K562 (cell line): Measurements from ENCODE around the gene F12. TPM values are rescaled to one million over a fixed set of nuclear protein-coding genes. Genes with fewer than 3 reads are reported as not detected.

Source experiments
- ATF2 ChIP-seq: sonication (generic); formaldehyde crosslinking; IDR thresholded peaks from 2 replicates; pipeline ENCODE4 v1.8.1; 2022; ENCODE audit warnings: missing genetic modification reagents
- BCOR ChIP-seq: fragments of 450-650 bp; IDR thresholded peaks from 2 replicates; pipeline ENCODE4 v1.6.1; 2016
- CXXC5 ChIP-seq: fragments of 250-450 bp; sonication (Bioruptor Pico); IDR thresholded peaks from 2 replicates; pipeline ENCODE4 v1.8.0; 2022; ENCODE audit warnings: inconsistent platforms, mild to moderate bottlenecking, moderate library complexity
- ELF1 ChIP-seq: fragments of 200-800 bp; sonication (Bioruptor generic); IDR thresholded peaks from 2 replicates; pipeline ENCODE4 v1.6.1; 2016; ENCODE audit warnings: missing genetic modification characterization, missing compliant biosample characterization
- HDGF ChIP-seq: fragments of 450-650 bp; IDR thresholded peaks from 2 replicates; pipeline ENCODE4 v1.6.1; 2016
- ID3 ChIP-seq, 2 experiments: fragments of 250-450 bp in 1 of 2; fragments of 450-650 bp in 1 of 2; sonication (Bioruptor Pico) in 1 of 2; IDR thresholded peaks; 2 replicates each; pipeline versions ENCODE4 v1.6.1 to v1.8.0; 2016 to 2021; ENCODE audit warnings: mild to moderate bottlenecking in 2 of 2, moderate library complexity in 2 of 2, missing compliant biosample characterization in 1 of 2, missing genetic modification characterization in 1 of 2
- MTF1 ChIP-seq: fragments of 250-450 bp; sonication (Bioruptor Pico); IDR thresholded peaks from 2 replicates; pipeline ENCODE4 v1.9.0; 2021; ENCODE audit warnings: moderate library complexity, mild to moderate bottlenecking, inconsistent platforms, borderline replicate concordance
- NELFE ChIP-seq: IDR thresholded peaks from 2 replicates; pipeline ENCODE4 v1.6.1; 2011; ENCODE audit warnings: mild to moderate bottlenecking; ENCODE audit not compliant: insufficient read depth, insufficient read length
- NEUROD1 ChIP-seq: fragments of 150-350 bp; IDR thresholded peaks from 2 replicates; pipeline ENCODE4 v1.6.1; 2014; ENCODE audit warnings: borderline replicate concordance, low read length, low read depth; ENCODE audit not compliant: partially characterized antibody
- NFYB ChIP-seq: IDR thresholded peaks from 2 replicates; pipeline ENCODE4 v1.6.1; 2011; ENCODE audit warnings: mild to moderate bottlenecking, moderate library complexity; ENCODE audit not compliant: insufficient read length; ENCODE audit errors: extremely low read depth
- NR2C2 ChIP-seq, 2 experiments: fragments of 200-800 bp in 1 of 2; sonication (Bioruptor generic) in 1 of 2; sonication (generic) in 1 of 2; formaldehyde crosslinking in 1 of 2; IDR thresholded peaks; 2 replicates each; pipeline versions ENCODE4 v1.6.1 to v1.8.0; 2016 to 2022; ENCODE audit warnings: mild to moderate bottlenecking in 1 of 2, missing compliant biosample characterization in 1 of 2, missing genetic modification characterization in 1 of 2, missing genetic modification reagents in 1 of 2
- SIX5 ChIP-seq, 2 experiments: IDR thresholded peaks; 2 replicates each; pipeline ENCODE4 v1.6.1; 2011; ENCODE audit warnings: low read length in 2 of 2, borderline replicate concordance in 1 of 2, low read depth in 1 of 2, mild to moderate bottlenecking in 1 of 2, moderate library complexity in 1 of 2; ENCODE audit not compliant: insufficient read depth in 1 of 2
- SRSF3 ChIP-seq: fragments of 200-400 bp; formaldehyde crosslinking; IDR thresholded peaks from 2 replicates; pipeline ENCODE4 v1.6.1; 2016; ENCODE audit warnings: mild to moderate bottlenecking, low read length, moderate library complexity; ENCODE audit not compliant: insufficient read depth
- ZBTB1 ChIP-seq: sonication (generic); formaldehyde crosslinking; IDR thresholded peaks from 2 replicates; pipeline ENCODE4 v1.8.1; 2023; ENCODE audit warnings: missing genetic modification reagents, low read depth, mild to moderate bottlenecking, borderline replicate concordance
- ZNF165 ChIP-seq: fragments of 250-450 bp; sonication (Bioruptor Pico); IDR thresholded peaks from 2 replicates; pipeline ENCODE4 v1.4.0; 2020; ENCODE audit warnings: borderline replicate concordance
- ZNF609 ChIP-seq: sonication (generic); formaldehyde crosslinking; IDR thresholded peaks from 2 replicates; pipeline ENCODE4 v1.8.1; 2023; ENCODE audit warnings: missing genetic modification reagents, mild to moderate bottlenecking, borderline replicate concordance
- ZNF639 ChIP-seq, 2 experiments: fragments of 200-800 bp in 1 of 2; sonication (Bioruptor generic) in 1 of 2; sonication (generic) in 1 of 2; formaldehyde crosslinking in 1 of 2; IDR thresholded peaks in 1 of 2; conservative IDR thresholded peaks in 1 of 2; 2 replicates each; pipeline versions ENCODE4 v1.5.0 to v1.6.1; 2016 to 2020; ENCODE audit warnings: missing compliant biosample characterization in 1 of 2, missing genetic modification characterization in 1 of 2, missing genetic modification reagents in 1 of 2
- polyA plus RNA-seq, 8 experiments: library from polyadenylated mRNA; depleted of rRNA in 4 of 8; stranded (reverse) in 5 of 8; unstranded in 3 of 8; fragments of >200 nt; fragmentation: Nextera tagmentation in 2 of 8; fragmentation: Illumina TruSeq in 1 of 8; extraction: Ambion mirVana in 2 of 8; extraction: Trizol in 1 of 8; gene quantifications; 2 replicates each; pipeline versions ENCODE4 v1.2.1 to v1.2.3, GENCODE V29; 2011 to 2014; ENCODE audit warnings: inconsistent platforms in 1 of 8, missing spikeins in 1 of 8
- total RNA-seq, 7 experiments: library from RNA; depleted of rRNA in 6 of 7; stranded (reverse); fragments of >200 nt in 6 of 7; fragmentation: Illumina TruSeq in 2 of 7; extraction: Trizol in 2 of 7; gene quantifications; 2 replicates each; pipeline versions ENCODE4 v1.2.1 to v1.2.3, GENCODE V29; 2011 to 2021; ENCODE audit warnings: low replicate concordance in 1 of 7

The F12 gene
- total and polyA plus RNA-seq, 9 of the 15 experiments (the other 6 are each of a cell fraction or from before 2014, with no cell fraction given) = 0.59 to 18.3 (median 3.6) TPM

GRCh38 chr5:177425801-177426565, 16.6 kb upstream of the F12 start (continued):
- TF ChIP-seq SRSF3 (no peak), SIX5 (IDR thresholded peaks at IDR 0.05; ENCODE audit: borderline replicate concordance in 1 of 2, insufficient read depth in 1 of 2, low read depth in 1 of 2, low read length in 2 of 2) (no peak), HDGF (no peak), NELFE (no peak), CXXC5 (peak; percentile 83), MTF1 (CRISPR knock-in tag) (no peak), NFYB (peak; percentile 91), ELF1 (tag) (peak; percentile 74), BCOR (peak; percentile 98), NR2C2 (CRISPR knock-in tag; IDR thresholded peaks at IDR 0.05) (no peak), NR2C2 (tag; IDR thresholded peaks at IDR 0.05) (peak; percentile 86), ZNF165 (CRISPR knock-in tag) (no peak), ID3 (CRISPR knock-in tag; IDR thresholded peaks at IDR 0.05) (no peak), ID3 (tag; IDR thresholded peaks at IDR 0.05) (0 out of 2 replicates have a peak, but pooled peaks have one; percentile 71), ZNF609 (CRISPR knock-in tag) (no peak), ATF2 (CRISPR knock-in tag) (no peak), ZBTB1 (peak; percentile 45; the same call in 1 of the 2 replicates), NEUROD1 (peak; percentile 54), ZNF639 (CRISPR knock-in tag; conservative IDR thresholded peaks at IDR 0.05 in 1 of 2, IDR thresholded peaks at IDR 0.05 in 1 of 2) (peak in 1 of 2 experiments; percentile 43; a peak in 1 of 4 replicates)
